ENCODE measurements around the gene TCHH.
"Not testable (repeated sequence)": the region's sequence is repeated elsewhere in the genome, so short reads cannot be mapped to it uniquely, and the experiment has no call there.

Gene TCHH

GRCh38 chr1:152086760-152087159 lies 28.5 kb downstream of the TCHH start:
- no peak overlapping the region for H3K4me3 ChIP-seq (replicated peaks; ENCODE audit: low read depth, low read length)
- TF ChIP-seq CTCF (IDR thresholded peaks at IDR 0.05; ENCODE audit: low read depth, low read length, missing control alignments), result no peak
- no peak for DNase-seq (ENCODE audit: extremely low read depth, low read depth)

- no peak for DNase-seq (ENCODE audit: extremely low read depth, low read depth)
- no peak overlapping the region for H3K4me3 ChIP-seq (replicated peaks; ENCODE audit: low read depth, low read length)
- no peak for TF ChIP-seq CTCF (IDR thresholded peaks at IDR 0.05; ENCODE audit: low read depth, low read length, missing control alignments)
These were observed 30.4 kb downstream of the TCHH start for GRCh38 chr1:152084853-152085252.

GRCh38 chr1:152081026-152081425 lies 34.2 kb downstream of the TCHH start:
- not testable (repeated sequence) for DNase-seq (ENCODE audit: extremely low read depth, low read depth); H3K4me3 ChIP-seq (replicated peaks; ENCODE audit: low read depth, low read length)

GRCh38 chr1:152080494-152080893 lies 34.8 kb downstream of the TCHH start:
- not testable (repeated sequence) for DNase-seq (ENCODE audit: extremely low read depth, low read depth); H3K4me3 ChIP-seq (replicated peaks; ENCODE audit: low read depth, low read length)

GRCh38 chr1:152078831-152079441 lies 36.3 kb downstream of the TCHH start:
- H3K4me3 ChIP-seq (replicated peaks; ENCODE audit: low read depth, low read length), result no peak overlapping the region
- DNase-seq (ENCODE audit: extremely low read depth, low read depth), result no peak
- no peak for TF ChIP-seq CTCF (IDR thresholded peaks at IDR 0.05; ENCODE audit: low read depth, low read length, missing control alignments)

GRCh38 chr1:152072311-152072710 lies 42.9 kb downstream of the TCHH start:
- no peak overlapping the region for H3K4me3 ChIP-seq (replicated peaks; ENCODE audit: low read depth, low read length)
- no peak for DNase-seq (ENCODE audit: extremely low read depth, low read depth)
- no peak for TF ChIP-seq CTCF (IDR thresholded peaks at IDR 0.05; ENCODE audit: low read depth, low read length, missing control alignments)

- H3K4me3 ChIP-seq (replicated peaks; ENCODE audit: low read depth, low read length), result no peak overlapping the region
- TF ChIP-seq CTCF (IDR thresholded peaks at IDR 0.05; ENCODE audit: low read depth, low read length, missing control alignments), result no peak
- DNase-seq (ENCODE audit: extremely low read depth, low read depth), result no peak
These were observed 44.1 kb downstream of the TCHH start for GRCh38 chr1:152071123-152071522.

- H3K4me3 ChIP-seq (replicated peaks; ENCODE audit: low read depth, low read length), result no peak overlapping the region
- DNase-seq (ENCODE audit: extremely low read depth, low read depth), result no peak
- TF ChIP-seq CTCF (IDR thresholded peaks at IDR 0.05; ENCODE audit: low read depth, low read length, missing control alignments), result no peak
These were observed 47.3 kb downstream of the TCHH start for GRCh38 chr1:152067929-152068328.

All from HFF-Myc (cell line).